MM.1S (cell line): ENCODE results near the gene FBLN2.

Experiments used
- CTCF ChIP-seq: fragments of 300-600 bp; sonication (generic); IDR thresholded peaks from 2 replicates; pipeline ENCODE4 v1.5.1; 2016; ENCODE audit warnings: antibody characterized with exemption, low read length, mixed read lengths
- EZH2 ChIP-seq: fragments of 300-600 bp; sonication (generic); optimal IDR thresholded peaks from 2 replicates; pipeline ENCODE3; 2017; ENCODE audit warnings: low read depth, mild to moderate bottlenecking, antibody characterized with exemption, low read length, mixed read lengths
- EZH2phosphoT487 ChIP-seq: fragments of 300-600 bp; sonication (generic); IDR thresholded peaks from 2 replicates; pipeline ENCODE4 v1.6.1; 2018; ENCODE audit warnings: antibody characterized with exemption, low read length

- TF ChIP-seq CTCF (no peak), EZH2phosphoT487 (no peak), EZH2 (no peak)
Measured at GRCh38 chr3:13563321-13563720, 14.4 kb downstream of the FBLN2 start.
